RWPE2 (cell line): Measurements from ENCODE around the gene TCF7L2.

Experiments
- ATAC-seq: fragments of 200-7000 bp; cut with Tn5 transposase; 3 replicates; pipeline ENCODE4 v1.9.1; 2021; ENCODE audit warnings: low read depth
- DNase-seq: peaks from one replicate; pipeline ENCODE4 v3.0.0-alpha.2; 2020; ENCODE audit warnings: low spot score
- H3K27ac ChIP-seq: fragments of 450-650 bp; 2 replicates; pipeline ENCODE4 v1.5.1; 2017; ENCODE audit warnings: mild to moderate bottlenecking; ENCODE audit not compliant: poor library complexity, severe bottlenecking
- H3K27me3 ChIP-seq: fragments of 250-450 bp; sonication (Bioruptor Pico); 2 replicates; pipeline ENCODE4 v1.5.1; 2021; ENCODE audit warnings: mild to moderate bottlenecking, moderate library complexity; ENCODE audit not compliant: insufficient read depth, poor library complexity, severe bottlenecking
- H3K36me3 ChIP-seq: fragments of 250-450 bp; sonication (Bioruptor Pico); 2 replicates; pipeline ENCODE4 v1.5.1; 2020; ENCODE audit warnings: low read depth, mild to moderate bottlenecking, moderate library complexity
- H3K4me1 ChIP-seq: fragments of 250-450 bp; sonication (Bioruptor Pico); 2 replicates; pipeline ENCODE4 v1.5.1; 2021; ENCODE audit warnings: mild to moderate bottlenecking, moderate library complexity; ENCODE audit not compliant: insufficient read depth, poor library complexity, severe bottlenecking
- H3K4me3 ChIP-seq: fragments of 250-450 bp; sonication (Bioruptor Pico); 2 replicates; pipeline ENCODE4 v1.5.1; 2021; ENCODE audit warnings: mild to moderate bottlenecking, moderate library complexity; ENCODE audit not compliant: severe bottlenecking
- H3K9me3 ChIP-seq: fragments of 250-450 bp; sonication (Bioruptor Pico); 2 replicates; pipeline ENCODE4 v1.5.1; 2021; ENCODE audit warnings: mild to moderate bottlenecking, moderate library complexity; ENCODE audit not compliant: severe bottlenecking
- TF ChIP-seq, protein P1 (sequence below): fragments of 450-650 bp; IDR thresholded peaks from one replicate; pipeline ENCODE4 v1.5.1; 2017; ENCODE audit warnings: mild to moderate bottlenecking, moderate library complexity; ENCODE audit not compliant: poor library complexity, severe bottlenecking

The TCF7L2 gene

DNA sequence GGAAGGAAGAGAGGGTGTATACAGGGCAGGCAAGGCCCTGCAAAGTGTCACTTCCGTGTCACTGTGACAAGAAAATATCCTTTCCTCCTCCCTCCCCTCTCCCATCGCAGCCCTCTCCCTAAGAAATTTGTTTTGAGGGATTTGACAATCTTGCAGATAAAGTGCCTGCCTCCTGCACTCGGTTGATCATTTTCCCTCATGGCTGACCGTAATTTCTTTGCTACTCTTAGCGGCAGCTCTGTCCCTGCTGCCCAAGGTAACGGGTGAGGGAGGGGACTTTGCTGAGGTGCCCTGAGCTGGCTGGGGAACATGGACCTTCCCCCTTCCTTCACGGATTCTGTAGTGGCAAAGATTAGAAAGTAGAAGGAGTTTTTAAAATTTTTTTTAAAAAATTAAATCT lies 179.1 kb downstream of the TCF7L2 start:
- H3K27ac ChIP-seq, result no peak overlapping the region
- ATAC-seq, result no peak
- H3K36me3 ChIP-seq, result no peaks in the 10 kb centered on the region
- peaks cover 23% of the 10 kb centered on the region for H3K4me1 ChIP-seq
- no peak for DNase-seq
- no peaks in the 10 kb centered on the region for H3K27me3 ChIP-seq
- H3K9me3 ChIP-seq, result no peaks in the 10 kb centered on the region
- H3K4me3 ChIP-seq, result no peak overlapping the region
- TF ChIP-seq, protein P1, sequence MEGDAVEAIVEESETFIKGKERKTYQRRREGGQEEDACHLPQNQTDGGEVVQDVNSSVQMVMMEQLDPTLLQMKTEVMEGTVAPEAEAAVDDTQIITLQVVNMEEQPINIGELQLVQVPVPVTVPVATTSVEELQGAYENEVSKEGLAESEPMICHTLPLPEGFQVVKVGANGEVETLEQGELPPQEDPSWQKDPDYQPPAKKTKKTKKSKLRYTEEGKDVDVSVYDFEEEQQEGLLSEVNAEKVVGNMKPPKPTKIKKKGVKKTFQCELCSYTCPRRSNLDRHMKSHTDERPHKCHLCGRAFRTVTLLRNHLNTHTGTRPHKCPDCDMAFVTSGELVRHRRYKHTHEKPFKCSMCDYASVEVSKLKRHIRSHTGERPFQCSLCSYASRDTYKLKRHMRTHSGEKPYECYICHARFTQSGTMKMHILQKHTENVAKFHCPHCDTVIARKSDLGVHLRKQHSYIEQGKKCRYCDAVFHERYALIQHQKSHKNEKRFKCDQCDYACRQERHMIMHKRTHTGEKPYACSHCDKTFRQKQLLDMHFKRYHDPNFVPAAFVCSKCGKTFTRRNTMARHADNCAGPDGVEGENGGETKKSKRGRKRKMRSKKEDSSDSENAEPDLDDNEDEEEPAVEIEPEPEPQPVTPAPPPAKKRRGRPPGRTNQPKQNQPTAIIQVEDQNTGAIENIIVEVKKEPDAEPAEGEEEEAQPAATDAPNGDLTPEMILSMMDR, result no peak

DNA sequence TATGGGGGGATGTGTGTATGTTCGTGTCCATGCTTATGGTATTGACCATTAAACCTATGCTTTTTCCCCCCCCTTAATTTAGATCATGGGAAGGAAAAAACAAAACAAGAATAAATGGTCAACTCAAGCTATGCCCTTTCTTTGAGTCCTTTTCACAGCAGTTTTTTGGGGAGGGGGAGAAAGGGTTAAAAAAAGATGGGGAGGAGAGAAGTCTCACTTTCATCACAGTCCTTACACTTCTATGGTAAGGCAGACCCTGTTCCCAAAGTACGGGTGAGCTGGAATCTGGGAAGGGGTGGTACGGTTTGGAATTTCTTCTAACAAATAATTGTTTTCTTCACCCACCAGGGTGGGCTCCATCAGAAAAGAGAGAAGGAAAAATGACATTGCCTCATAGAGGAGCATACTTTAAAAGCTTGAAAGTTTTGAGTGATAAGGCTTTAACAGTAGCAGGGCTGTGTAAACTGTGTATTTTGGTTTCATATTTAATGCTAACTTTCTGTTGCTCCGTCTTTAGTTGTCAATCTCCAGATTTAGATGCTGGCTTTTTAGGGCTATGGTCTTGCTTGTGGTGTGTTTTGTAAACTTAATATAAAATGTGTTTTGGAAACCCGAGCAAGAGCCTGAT lies 180.1 kb downstream of the TCF7L2 start:
- DNase-seq, result no peak
- ATAC-seq, result no peak
- Histone ChIP-seq H3K4me1 (peaks cover 23% of the 10 kb centered on the region), H3K36me3 (no peaks in the 10 kb centered on the region), H3K4me3 (no peak overlapping the region), H3K27me3 (no peaks in the 10 kb centered on the region), H3K27ac (no peak overlapping the region), H3K9me3 (no peaks in the 10 kb centered on the region)
- TF ChIP-seq, protein P1, result no peak

DNA sequence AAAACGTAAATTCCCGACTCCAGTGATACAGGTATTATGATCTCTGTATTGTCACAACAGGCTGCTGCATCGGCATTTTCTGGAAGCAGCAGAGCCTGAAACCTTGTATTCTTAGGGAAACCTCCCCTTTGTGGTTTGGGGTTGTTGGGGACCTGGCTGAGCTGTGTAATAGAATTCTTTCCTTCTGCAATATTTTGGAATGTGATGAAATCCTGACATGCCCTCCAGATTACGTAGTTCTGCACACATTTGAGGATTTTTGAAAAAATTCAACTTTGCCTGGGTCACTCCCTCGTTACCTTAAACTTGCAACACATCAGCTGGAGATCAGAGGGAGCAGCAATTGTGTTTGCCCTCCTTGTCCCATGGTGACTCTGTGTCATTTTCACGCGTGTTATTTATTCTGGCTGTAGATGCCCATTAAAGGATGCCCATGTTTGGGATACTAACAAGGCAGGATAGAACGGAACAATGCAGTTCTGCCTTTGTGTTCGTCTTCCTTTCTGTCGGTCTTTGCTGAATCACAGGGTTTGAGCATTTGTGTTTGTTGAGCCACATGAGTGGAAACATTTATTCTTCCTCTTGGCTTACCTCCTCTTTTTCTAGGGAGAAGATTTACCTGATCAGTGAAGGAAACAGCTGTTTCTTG lies 181.7 kb downstream of the TCF7L2 start:
- ATAC-seq (peak; percentile 63), DNase-seq (no peak)
- Histone ChIP-seq H3K4me3 (no peak overlapping the region), H3K9me3 (no peaks in the 10 kb centered on the region), H3K27me3 (no peaks in the 10 kb centered on the region), H3K27ac (peak overlapping the region; percentile 15), H3K36me3 (no peaks in the 10 kb centered on the region), H3K4me1 (peaks cover 18% of the 10 kb centered on the region)
- TF ChIP-seq, protein P1, result no peak

- no peak overlapping the region for H3K4me3 ChIP-seq
- TF ChIP-seq, protein P1, result no peak
- H3K27me3 ChIP-seq, result no peaks in the 10 kb centered on the region
- DNase-seq (no peak), ATAC-seq (no peak)
- H3K4me1 ChIP-seq, result peaks cover 18% of the 10 kb centered on the region
- H3K27ac ChIP-seq, result no peak overlapping the region
- H3K9me3 ChIP-seq, result no peaks in the 10 kb centered on the region
- no peaks in the 10 kb centered on the region for H3K36me3 ChIP-seq
Measured at GRCh38 chr10:113132591-113133121, 182.6 kb downstream of the TCF7L2 start.
